ENCODE results near the gene TCP11L1. TPM values are rescaled to one million over a fixed set of nuclear protein-coding genes. Genes with fewer than 3 reads are reported as not detected.

Gene TCP11L1
- total and polyA plus RNA-seq, 2 of the 8 experiments (the other 6 are each of a cell fraction or from before 2014, with no cell fraction given): 10.9 to 23.1 TPM

- TF ChIP-seq RXRA (IDR thresholded peaks at IDR 0.05; ENCODE audit: insufficient read depth, low read depth, low read length): no peak
These were observed 1.6 kb downstream of the TCP11L1 start (continued) for GRCh38 chr11:33040862-33041453.
